ENCODE data around the gene BHLHE23.

Gene BHLHE23

GRCh38 chr20:62958388-62959100, 48.2 kb downstream of the BHLHE23 start:
- DNase-seq = no peak

- DNase-seq = no peak
Measured at GRCh38 chr20:62957136-62958117, 49.3 kb downstream of the BHLHE23 start.

GRCh38 chr20:62956387-62957135, 50.2 kb downstream of the BHLHE23 start:
- DNase-seq = no peak

Measured in DMS79 treated with DMSO at 0.1 percent for 48 hours (cell line).